Measurements from ENCODE around the gene ZNF367.

DNA sequence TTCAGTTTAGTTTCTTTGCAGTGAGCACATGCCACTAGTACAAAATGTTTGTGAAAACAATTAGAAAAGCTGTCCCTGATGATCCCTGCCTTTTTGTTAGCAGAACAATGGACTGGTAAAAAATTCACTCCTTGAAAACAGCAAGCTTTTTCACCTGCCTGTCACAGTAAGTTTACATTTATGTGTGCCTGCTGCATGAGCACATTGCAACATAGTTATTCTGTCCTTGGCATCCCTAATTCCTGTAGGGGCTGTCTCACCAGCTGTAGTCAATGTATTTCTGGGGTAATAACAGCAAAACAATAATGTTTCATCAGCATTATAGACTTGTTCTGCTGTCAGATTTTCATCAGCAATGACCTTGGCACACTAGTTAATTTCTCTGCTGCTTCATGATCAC lies 11.6 kb upstream of the ZNF367 start:
- TF ChIP-seq CTCF (IDR thresholded peaks at IDR 0.05) (no peak), POLR2A (IDR thresholded peaks at IDR 0.05) (no peak)

Measured in sigmoid colon (tissue), 3 donors.